ENCODE data around the gene COX8C. TPM values are rescaled to one million over a fixed set of nuclear protein-coding genes. Genes with fewer than 3 reads are reported as not detected.

Gene COX8C
- total and polyA plus RNA-seq, 9 of the 15 experiments (the other 6 are each of a cell fraction or from before 2014, with no cell fraction given), result not detected

DNA sequence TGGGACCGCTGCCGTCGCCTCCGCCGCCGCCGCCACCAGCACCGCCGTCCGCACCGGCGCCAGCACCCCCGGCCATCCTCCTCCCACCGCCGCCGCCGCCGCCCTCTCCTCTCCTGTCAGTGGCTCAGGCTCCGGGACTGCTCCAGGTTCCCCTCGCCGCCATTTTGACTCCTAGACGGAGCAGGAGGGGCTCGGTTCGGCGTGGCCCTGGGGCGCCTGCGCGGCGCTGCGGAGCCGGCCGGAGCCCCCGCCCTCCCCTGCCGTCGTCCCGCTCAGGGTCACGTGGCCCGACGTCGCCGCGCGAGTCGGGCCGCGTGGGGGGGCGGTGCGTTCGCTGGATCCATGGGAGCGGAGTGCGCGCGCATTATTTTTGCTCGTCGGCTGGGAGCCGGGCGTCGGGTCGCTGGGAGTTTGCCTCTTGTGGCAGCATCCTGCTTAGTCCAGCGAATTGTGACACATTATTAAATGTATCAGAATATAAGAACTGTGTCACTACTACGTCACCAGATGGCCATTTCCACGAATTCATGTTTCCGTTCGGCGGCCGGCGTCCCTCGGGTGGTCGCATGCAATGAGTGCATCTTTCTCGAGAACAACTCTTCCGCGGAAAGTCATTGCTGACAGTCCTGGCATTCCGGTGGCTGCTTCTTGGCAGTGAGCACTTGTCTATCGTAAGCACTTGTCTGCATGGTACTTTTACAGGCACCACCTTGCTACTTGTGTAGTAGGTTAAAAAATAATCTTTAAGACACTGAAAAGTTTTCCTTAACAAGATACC is 13.9 kb upstream of the COX8C start, which contains the start of gene BTBD7 (continued):
- TF ChIP-seq E2F6 (IDR thresholded peaks at IDR 0.05; ENCODE audit: borderline replicate concordance in 1 of 2, extremely low read depth in 1 of 2, insufficient read depth in 1 of 2, insufficient read length in 1 of 2, low read depth in 1 of 2, low read length in 1 of 2, poor library complexity in 1 of 2, severe bottlenecking in 1 of 2) (peak; percentile 92 to 98), MAFF (IDR thresholded peaks at IDR 0.05; ENCODE audit: low read length) (no peak), USF2 (CRISPR knock-in tag; IDR thresholded peaks at IDR 0.05) (peak; percentile 91), NFIC (IDR thresholded peaks at IDR 0.05) (peak; percentile 39), BRD9 (IDR thresholded peaks at IDR 0.05; ENCODE audit: low read depth, partially characterized antibody) (no peak), FOXM1 (IDR thresholded peaks at IDR 0.05; ENCODE audit: low read depth) (no peak), FOXM1 (CRISPR knock-in tag; IDR thresholded peaks at IDR 0.05; ENCODE audit: low read depth) (no peak), SMARCA5 (IDR thresholded peaks at IDR 0.05) (no peak), YBX1 (IDR thresholded peaks at IDR 0.05) (no peak), SIN3A (IDR thresholded peaks at IDR 0.05; ENCODE audit: borderline replicate concordance in 2 of 2, control insufficient read depth in 1 of 2, low read depth in 2 of 2, low read length in 2 of 2) (peak in 1 of 2 experiments; percentile 47; a peak in 1 of 4 replicates), ARID1B (IDR thresholded peaks at IDR 0.05) (no peak), ZC3H11A (IDR thresholded peaks at IDR 0.05; ENCODE audit: low read depth, low read length) (no peak), RBBP5 (IDR thresholded peaks at IDR 0.05; ENCODE audit: borderline replicate concordance, insufficient read depth, low read length, poor library complexity, severe bottlenecking) (peak; percentile 60), CREB1 (IDR thresholded peaks at IDR 0.05) (no peak; the same call in none of the 2 replicates), CREB1 (CRISPR knock-in tag; IDR thresholded peaks at IDR 0.05) (peak; percentile 50; the same call in 1 of the 2 replicates), ZSCAN32 (CRISPR knock-in tag; IDR thresholded peaks at IDR 0.05) (no peak), USF1 (CRISPR knock-in tag; IDR thresholded peaks at IDR 0.05) (peak; percentile 87), PTBP1 (IDR thresholded peaks at IDR 0.05; ENCODE audit: low read depth, low read length) (no peak), ZBTB7A (IDR thresholded peaks at IDR 0.05; ENCODE audit: borderline replicate concordance, control insufficient read depth, low read depth, low read length) (peak; percentile 60; the same call in 1 of the 2 replicates), DPF2 (IDR thresholded peaks at IDR 0.05) (no peak)
- TF ChIP-seq, protein P1, sequence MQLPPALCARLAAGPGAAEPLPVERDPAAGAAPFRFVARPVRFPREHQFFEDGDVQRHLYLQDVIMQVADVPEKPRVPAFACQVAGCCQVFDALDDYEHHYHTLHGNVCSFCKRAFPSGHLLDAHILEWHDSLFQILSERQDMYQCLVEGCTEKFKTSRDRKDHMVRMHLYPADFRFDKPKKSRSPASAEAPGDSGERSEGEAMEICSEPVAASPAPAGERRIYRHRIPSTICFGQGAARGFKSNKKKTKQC (CRISPR knock-in tag; IDR thresholded peaks at IDR 0.05), result peak; percentile 16; the same call in 1 of the 2 replicates
- TF ChIP-seq, protein P2, sequence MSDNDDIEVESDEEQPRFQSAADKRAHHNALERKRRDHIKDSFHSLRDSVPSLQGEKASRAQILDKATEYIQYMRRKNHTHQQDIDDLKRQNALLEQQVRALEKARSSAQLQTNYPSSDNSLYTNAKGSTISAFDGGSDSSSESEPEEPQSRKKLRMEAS (CRISPR knock-in tag; IDR thresholded peaks at IDR 0.05), result peak; percentile 73
- TF ChIP-seq, protein P3, sequence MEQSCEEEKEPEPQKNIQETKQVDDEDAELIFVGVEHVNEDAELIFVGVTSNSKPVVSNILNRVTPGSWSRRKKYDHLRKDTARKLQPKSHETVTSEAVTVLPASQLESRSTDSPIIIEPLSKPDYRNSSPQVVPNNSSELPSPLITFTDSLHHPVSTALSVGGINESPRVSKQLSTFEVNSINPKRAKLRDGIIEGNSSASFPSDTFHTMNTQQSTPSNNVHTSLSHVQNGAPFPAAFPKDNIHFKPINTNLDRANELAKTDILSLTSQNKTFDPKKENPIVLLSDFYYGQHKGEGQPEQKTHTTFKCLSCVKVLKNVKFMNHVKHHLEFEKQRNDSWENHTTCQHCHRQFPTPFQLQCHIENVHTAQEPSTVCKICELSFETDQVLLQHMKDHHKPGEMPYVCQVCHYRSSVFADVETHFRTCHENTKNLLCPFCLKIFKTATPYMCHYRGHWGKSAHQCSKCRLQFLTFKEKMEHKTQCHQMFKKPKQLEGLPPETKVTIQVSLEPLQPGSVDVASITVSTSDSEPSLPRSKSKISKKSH (CRISPR knock-in tag; IDR thresholded peaks at IDR 0.05), result no peak
